Nephron progenitor cell (in vitro differentiated cells): Measurements from ENCODE around the gene ADPRHL1.

Experiments
- DNase-seq: peaks from one replicate; pipeline ENCODE4 v3.0.0; 2021
- H3K27ac Mint-ChIP-seq: 2 replicates; pipeline ENCODE4 v1.8.0; 2021; ENCODE audit warnings: mild to moderate bottlenecking, moderate library complexity, mixed read lengths
- H3K27me3 Mint-ChIP-seq: 2 replicates; pipeline ENCODE4 v1.8.0; 2021; ENCODE audit warnings: mild to moderate bottlenecking, low read depth, mixed read lengths; ENCODE audit not compliant: poor library complexity
- H3K36me3 Mint-ChIP-seq: 2 replicates; pipeline ENCODE4 v1.8.0; 2021; ENCODE audit warnings: low read depth, mixed read lengths
- H3K4me1 Mint-ChIP-seq: 2 replicates; pipeline ENCODE4 v1.8.0; 2021; ENCODE audit warnings: mixed read lengths
- H3K4me3 Mint-ChIP-seq: 2 replicates; pipeline ENCODE4 v1.8.0; 2021; ENCODE audit warnings: mild to moderate bottlenecking, moderate library complexity, mixed read lengths
- H3K9me3 Mint-ChIP-seq: 2 replicates; pipeline ENCODE4 v1.8.0; 2021; ENCODE audit warnings: mild to moderate bottlenecking, moderate library complexity, mixed read lengths
- CTCF ChIP-seq: fragments of 200-600 bp; sonication (generic); IDR thresholded peaks from 2 replicates; pipeline ENCODE4 v1.5.0; 2021; ENCODE audit warnings: antibody characterized with exemption

ADPRHL1 gene

DNA sequence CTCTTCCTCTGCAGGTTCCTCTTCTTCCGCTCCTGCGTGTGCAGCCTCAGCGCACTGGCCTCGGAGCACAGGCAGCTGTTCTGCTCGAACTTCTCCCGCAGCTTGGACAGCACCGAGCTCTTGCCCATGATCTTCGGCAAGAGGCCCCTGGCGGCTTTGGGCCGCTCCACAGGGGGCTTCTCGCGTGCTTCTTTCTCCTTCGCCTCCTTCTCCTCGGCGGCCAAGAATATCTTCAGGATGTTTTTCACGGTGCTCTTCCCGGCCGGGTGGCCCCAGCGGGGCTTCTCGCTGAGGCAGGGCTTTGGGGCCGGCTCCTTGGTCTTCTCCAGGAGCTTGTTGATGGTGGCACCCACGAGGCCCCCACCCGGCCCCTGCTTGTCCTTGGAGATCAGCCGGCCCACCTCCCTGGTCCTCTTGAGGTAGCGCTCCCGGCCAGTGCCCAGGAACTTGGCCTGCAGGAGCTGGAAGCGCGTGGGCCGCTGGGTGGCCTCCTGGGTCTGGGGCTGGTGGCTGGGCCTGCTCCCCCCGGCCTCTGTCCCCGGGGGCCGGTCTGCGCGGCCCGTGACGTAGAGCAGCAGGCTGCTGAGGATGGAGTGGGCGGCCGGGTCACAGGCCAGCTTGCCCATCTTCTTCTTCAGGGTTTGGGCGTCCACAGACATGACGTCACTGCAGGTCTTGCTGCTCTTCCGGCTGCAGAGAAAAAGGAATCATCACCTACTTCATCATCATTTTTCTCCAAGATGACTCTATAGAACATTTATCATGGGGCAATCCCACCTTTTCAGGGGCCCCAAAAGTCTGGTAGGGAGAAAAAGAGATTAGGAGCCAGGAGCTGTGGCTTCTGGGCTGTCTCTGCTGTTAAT, 45.5 kb downstream of the ADPRHL1 start:
- H3K27ac Mint-ChIP-seq, result no peak overlapping the region
- H3K9me3 Mint-ChIP-seq, result peaks cover 9% of the 10 kb centered on the region
- DNase-seq, result no peak

GRCh38 chr13:113407103-113407530, 46.2 kb downstream of the ADPRHL1 start:
- peaks cover 53% of the 10 kb centered on the region for H3K4me1 Mint-ChIP-seq
- H3K36me3 Mint-ChIP-seq, result no peaks in the 10 kb centered on the region
- TF ChIP-seq CTCF, result no peak
- H3K9me3 Mint-ChIP-seq, result peaks cover 9% of the 10 kb centered on the region
- H3K27me3 Mint-ChIP-seq, result peaks cover 7% of the 10 kb centered on the region
- no peak for DNase-seq
- H3K27ac Mint-ChIP-seq, result no peak overlapping the region
- no peak overlapping the region for H3K4me3 Mint-ChIP-seq

More for the DNA sequence above, 45.5 kb downstream of the ADPRHL1 start:
- H3K4me1 Mint-ChIP-seq, result peaks cover 51% of the 10 kb centered on the region
- TF ChIP-seq CTCF, result no peak
- H3K27me3 Mint-ChIP-seq, result peaks cover 7% of the 10 kb centered on the region
- H3K36me3 Mint-ChIP-seq, result no peaks in the 10 kb centered on the region
- H3K4me3 Mint-ChIP-seq, result no peak overlapping the region

GRCh38 chr13:113406321-113407102, 46.8 kb downstream of the ADPRHL1 start:
- H3K4me1 Mint-ChIP-seq, result peaks cover 56% of the 10 kb centered on the region
- no peak overlapping the region for H3K4me3 Mint-ChIP-seq
- TF ChIP-seq CTCF, result no peak
- peaks cover 8% of the 10 kb centered on the region for H3K9me3 Mint-ChIP-seq
- peaks cover 7% of the 10 kb centered on the region for H3K27me3 Mint-ChIP-seq
- no peak for DNase-seq
- no peaks in the 10 kb centered on the region for H3K36me3 Mint-ChIP-seq
- no peak overlapping the region for H3K27ac Mint-ChIP-seq

- no peak overlapping the region for H3K27ac Mint-ChIP-seq
- H3K4me3 Mint-ChIP-seq, result no peak overlapping the region
- no peaks in the 10 kb centered on the region for H3K9me3 Mint-ChIP-seq
- peaks cover 52% of the 10 kb centered on the region for H3K4me1 Mint-ChIP-seq
- peaks cover 8% of the 10 kb centered on the region for H3K27me3 Mint-ChIP-seq
- TF ChIP-seq CTCF, result no peak
- DNase-seq, result no peak
- H3K36me3 Mint-ChIP-seq, result no peaks in the 10 kb centered on the region
These were observed 47.6 kb downstream of the ADPRHL1 start for GRCh38 chr13:113405481-113406300.

GRCh38 chr13:113404723-113405471, 48.4 kb downstream of the ADPRHL1 start:
- Mint-ChIP-seq H3K9me3 (no peaks in the 10 kb centered on the region), H3K27ac (no peak overlapping the region), H3K36me3 (no peaks in the 10 kb centered on the region), H3K4me1 (peaks cover 51% of the 10 kb centered on the region), H3K4me3 (no peak overlapping the region), H3K27me3 (peaks cover 13% of the 10 kb centered on the region)
- DNase-seq, result peak; percentile 29
- no peak for TF ChIP-seq CTCF
